HuH-7.5 (cell line): ENCODE measurements around the gene SURF6.
"Not testable (repeated sequence)": the region's sequence is repeated elsewhere in the genome, so short reads cannot be mapped to it uniquely, and the experiment has no call there.

Experiments
- DNase-seq: peaks from one replicate; pipeline ENCODE4 v3.0.0; 2011; ENCODE audit warnings: low spot score

SURF6 gene

DNA sequence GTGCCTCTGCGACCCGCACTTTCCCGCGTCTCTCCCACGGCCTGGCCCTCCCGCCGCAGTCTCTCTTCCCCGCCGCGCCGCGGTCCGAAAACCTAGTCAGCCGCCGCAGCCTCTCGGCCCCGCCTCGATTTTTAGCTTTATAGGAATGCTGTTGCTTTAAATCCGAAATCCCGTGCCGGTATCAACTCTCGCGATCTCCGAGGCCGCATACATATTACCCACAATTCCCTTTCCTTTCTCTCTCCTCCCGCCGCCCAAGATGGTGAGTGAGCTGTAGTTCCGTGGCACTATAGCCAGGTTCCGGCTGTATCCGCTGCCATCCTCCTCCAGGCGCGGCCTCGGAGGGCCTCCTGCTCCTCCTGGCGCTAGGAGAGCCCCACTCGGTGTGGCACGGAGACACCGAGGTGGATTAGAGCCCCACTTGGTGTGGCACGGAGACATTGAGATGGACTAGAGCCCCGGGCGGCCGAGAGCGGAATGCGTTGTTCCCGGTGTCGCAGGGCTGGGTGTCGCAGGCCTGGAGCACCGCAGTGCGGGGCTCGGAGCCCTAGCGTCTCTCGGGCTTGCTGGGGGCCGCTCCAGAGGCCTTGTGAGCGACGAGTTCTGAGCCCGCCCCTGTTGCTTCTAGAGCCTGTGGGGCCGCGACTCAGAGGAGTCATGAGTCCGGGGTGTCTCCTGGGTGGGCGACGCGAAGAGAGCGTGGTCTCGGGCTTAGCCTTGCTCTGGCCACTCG lies 12.2 kb upstream of the SURF6 start, which contains the start of the genes MED22 and RPL7A:
TSS of gene MED22 (minus strand) at position 147 of the 733 bp plus-strand sequence. CDS start 1,469 bp downstream, outside the sequence.
TSS of gene RPL7A (plus strand) at position 234 of the 733 bp plus-strand sequence. CDS start at position 260, 26 bp downstream.
- DNase-seq, result peak; percentile 92

- DNase-seq, result peak; percentile 72
Measured at GRCh38 chr9:133347515-133347984, 11.6 kb upstream of the SURF6 start.

GRCh38 chr9:133346021-133346785 lies 10.2 kb upstream of the SURF6 start:
- no peak for DNase-seq

DNA sequence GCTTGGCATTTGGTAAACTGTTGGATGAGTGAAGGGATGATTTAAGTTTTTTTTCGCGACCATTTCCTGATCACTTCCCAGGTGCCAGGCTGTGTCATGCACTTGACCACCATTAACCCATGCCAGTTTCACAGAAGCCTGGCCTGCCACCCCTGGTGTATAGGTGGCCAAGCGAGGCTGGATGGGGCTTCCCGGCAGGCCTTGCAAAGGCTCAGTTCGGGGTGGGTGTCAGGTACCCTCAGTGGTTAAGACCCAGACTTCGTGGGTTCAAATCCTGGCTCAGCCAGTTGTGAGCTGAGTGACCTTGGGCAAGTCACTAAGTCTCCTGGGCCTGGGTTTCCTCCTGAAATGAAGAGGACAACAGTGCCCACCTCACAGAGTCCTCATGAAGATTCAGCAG lies 9.6 kb upstream of the SURF6 start:
- DNase-seq, result no peak

DNA sequence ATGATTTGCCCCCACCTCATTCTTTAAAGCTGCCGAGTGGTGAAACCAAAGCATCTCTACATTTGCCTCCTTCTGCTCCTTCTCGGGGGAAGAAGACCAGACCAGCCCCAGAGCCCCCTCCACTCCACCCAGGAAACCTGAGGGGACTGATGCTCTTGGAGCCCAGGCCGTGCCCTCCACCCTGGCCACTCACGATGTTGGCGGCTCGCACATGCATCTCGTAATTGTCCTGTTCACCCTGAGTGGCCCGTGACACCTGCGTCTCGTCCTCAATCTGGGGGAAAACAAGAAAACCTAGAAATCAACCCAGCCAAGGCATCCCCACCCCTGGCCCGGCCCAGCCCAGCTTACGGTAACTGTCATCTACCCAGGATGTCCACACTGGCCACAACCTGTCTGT lies 9.0 kb upstream of the SURF6 start:
- DNase-seq, result no peak

DNA sequence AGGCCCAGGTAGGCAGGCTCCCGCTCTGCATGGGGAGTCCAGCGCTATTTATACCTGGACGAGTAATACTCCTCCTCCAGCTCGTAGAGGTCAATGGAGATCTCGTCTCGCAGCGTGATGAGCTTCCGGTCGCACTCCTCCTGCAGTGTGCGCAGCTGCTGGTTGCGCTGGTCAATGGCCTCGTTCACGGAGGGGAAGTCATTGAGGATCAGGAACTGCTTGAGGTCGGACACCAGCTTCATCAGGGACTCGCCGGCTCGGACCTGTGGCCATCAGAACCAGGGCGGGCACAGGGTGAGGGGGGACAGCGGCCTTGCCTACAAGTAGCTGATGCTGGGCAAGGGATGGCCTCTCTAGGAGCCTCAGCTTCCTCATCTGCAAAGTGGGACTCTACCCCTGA lies 8.1 kb upstream of the SURF6 start:
- no peak for DNase-seq

- DNase-seq, result no peak
Measured at GRCh38 chr9:133342570-133342969, 6.6 kb upstream of the SURF6 start.

DNA sequence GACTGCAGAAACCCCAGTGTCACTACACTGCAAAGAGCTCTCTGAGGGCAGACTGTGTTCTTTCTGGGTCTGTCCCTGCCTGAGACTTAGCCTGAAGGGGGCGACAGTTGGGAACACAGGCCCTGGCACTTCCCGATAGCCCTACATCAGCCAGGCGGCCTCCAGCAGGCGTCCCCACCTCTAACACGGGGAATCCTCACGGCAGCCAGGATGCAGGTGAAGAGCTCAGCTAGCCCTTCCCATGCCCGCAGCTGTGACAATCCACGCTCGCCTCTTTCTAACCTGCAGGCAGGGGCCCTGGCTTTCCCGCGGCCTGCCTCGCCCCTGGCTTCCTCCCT lies 6.0 kb upstream of the SURF6 start:
- DNase-seq, result no peak

DNA sequence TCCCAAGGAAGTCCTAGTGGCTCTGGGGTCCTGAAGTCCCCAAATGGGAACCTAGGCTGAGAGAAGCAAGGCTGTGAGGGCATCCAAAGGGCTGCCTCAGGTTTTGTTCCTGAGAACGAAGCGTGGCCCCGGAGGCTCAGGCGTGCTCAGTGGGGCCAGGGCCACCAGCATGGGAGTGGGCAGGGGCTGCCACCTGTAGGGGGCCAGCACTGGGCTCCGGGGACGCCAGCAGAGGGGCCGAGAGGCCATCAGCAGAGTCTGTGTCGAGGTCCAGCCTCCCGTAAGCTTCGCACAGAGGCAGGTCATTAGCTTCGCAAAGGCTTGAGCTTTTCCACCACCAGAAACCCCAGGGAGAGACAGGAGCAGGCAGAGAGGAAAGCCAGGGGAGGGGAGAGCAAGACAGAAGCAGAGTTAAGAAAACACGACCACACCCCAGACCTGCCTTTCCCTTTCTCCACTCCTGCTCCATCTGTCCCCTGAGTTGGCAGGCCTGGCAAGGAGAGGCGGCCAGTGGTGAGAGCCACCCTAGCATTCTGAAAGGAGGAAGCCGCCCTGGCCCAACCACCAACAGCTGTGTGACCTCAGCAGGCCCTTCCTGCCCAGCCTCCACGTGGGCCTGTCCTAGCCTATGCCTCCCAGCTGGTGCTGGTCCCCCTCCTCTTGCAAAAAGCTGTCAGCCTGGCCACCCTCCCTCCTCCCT lies 5.5 kb upstream of the SURF6 start:
- no peak for DNase-seq

DNA sequence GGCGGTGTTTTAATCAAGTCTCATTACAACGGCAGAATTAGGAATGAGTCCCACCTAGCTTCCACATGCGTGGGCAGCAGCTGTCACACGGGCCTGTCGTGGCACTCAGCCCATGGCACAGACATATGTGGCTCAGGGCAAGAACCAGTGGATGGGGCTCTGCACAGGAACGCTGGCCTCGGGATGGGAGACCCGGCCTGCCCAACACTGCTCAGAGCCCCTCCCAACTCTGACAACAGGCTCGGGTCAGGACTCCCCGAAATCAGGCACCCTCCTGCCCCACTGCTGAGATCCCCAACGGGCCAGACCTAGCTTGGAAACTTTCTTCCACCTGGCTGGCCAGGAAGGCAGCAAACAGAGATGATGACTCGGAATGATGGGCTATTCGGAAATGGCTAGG lies 4.9 kb upstream of the SURF6 start:
- no peak for DNase-seq

GRCh38 chr9:133340256-133340655 lies 4.3 kb upstream of the SURF6 start:
- no peak for DNase-seq

- DNase-seq, result no peak
Measured at GRCh38 chr9:133339641-133340040, 3.7 kb upstream of the SURF6 start.

DNA sequence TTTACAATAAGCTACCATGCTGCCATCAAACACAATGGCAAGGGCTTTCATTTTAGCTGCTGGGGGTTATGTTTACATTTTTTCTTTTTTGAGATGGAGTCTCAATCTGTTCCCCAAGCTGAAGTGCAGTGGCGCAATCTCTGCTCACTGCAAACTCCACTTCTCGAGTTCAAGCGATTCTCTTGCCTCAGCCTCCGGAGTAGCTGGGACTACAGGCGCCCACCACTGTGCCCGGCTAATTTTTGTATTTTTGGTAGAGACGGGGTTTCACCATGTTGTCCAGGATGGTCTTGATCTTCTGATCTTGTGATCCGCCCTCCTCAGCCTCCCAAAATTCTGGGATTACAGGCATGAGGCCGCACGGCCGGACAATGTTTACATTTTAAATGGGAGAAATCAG lies 1.1 kb downstream of the SURF6 start:
- not testable (repeated sequence) for DNase-seq

DNA sequence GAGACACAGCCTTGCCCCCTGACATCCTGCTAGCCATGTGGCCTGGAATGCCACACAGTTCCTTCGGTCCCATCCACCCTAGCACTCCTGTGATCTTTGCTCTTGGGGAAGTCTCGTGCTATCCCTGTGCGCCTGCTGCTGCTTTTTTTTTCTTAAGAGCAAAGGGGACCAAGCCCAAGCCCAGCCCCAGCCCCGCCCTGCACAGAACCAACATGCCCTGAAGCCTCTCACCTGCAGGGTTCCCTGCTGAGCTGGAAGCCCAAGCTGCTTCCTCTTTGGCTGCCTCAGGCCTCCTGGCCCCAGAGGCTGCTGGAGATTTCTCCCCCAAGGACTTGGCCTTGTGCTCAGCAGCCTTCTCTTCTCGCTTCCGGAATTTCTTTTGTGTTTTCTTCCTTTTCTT lies 1.8 kb downstream of the SURF6 start:
- DNase-seq, result no peak

DNA sequence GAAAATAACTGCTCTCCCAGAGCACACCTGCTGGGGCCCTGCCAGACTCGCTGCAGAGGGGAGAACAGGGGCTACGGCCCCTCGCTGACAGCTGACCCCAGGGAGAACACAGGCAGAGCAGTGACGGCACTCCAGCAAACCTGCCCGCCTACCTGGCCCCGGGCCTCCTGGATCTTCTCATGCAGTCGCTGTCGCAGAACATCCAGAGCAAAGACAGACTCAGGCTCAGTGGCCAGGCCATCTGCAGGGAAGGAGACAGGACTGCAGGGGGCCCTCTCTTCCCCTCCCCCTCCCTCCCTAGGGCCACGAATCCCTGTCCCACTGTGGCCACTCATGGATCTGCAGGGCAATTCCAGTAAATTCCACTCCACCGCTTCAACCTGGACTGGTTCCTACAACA lies 2.4 kb downstream of the SURF6 start:
- DNase-seq, result no peak

DNA sequence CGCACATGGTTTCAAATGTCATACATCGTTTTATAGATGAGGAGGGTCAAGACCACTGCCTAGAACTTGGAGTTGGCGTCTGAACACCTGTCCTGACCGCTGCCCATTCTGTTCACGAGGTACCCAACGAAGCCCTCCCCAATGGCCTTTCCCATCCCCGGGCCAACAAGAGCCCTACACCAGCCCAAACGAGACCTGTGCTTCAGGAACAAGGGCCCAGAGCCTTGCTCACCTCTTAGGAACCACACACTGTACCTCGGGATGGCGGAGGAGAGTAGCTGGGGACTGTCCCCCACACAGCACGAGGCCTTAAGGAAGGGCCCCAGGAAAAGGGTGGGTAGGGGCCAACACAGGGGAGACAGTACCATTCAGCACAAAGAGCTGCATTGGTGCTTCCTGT lies 3.0 kb downstream of the SURF6 start:
- no peak for DNase-seq

DNA sequence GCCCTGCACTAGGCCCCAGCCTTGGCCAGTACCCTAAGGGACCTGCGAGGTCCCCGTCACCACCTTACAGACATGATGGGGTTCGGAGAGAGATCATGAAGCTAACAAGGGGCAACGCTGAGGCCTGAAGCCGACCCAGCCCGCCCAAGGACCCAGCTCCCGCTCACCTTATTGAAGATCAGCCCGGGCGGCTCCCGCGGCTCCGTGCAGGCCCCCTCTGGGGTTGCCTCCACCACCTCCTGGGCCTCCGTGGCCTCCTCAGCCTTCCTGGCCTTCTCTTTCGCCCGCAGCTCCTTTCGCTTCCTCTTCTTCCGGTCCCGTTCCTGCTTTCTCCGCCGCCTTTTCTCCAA lies 3.6 kb downstream of the SURF6 start:
- no peak for DNase-seq

DNA sequence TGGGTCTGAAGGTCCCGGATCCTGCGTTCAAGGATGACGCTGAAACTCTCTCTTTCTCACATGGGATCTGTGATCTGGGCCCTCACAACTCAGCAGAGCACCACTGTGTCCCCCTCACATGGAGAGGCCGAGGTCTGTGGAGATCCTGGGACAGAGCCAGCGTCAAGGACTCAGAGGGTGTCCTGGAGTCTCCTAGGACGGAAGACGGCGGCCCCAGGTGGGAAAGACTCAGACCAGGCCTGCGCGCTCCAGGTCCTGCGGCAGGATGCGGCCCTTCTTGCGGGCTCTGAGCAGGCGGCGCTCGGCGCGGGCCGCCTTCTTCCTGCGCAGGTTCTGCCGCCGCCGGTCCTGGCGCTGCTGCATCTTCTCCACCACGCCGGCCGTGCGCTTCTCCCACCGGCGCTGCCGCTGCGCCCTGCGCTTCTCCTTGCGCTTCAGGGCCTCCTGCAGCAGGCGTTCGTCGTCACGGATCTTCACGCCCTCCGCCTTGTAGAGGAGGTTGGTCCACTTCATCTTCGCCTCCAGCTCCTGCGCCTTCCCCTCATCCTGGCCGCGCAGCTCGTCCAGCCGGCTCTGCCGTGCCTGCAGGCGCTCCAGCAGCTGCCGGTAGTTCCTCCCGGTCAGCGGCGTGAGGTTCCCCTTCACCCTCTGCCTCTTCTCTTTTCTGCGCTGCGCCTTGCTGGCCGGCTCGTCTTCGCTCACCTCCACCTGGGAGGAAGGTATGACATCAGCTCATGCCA lies 4.2 kb downstream of the SURF6 start:
- no peak for DNase-seq

GRCh38 chr9:133331221-133331620 lies 4.8 kb downstream of the SURF6 start:
- no peak for DNase-seq

GRCh38 chr9:133329306-133330156 lies 6.5 kb downstream of the SURF6 start:
- DNase-seq, result not testable (repeated sequence)

DNA sequence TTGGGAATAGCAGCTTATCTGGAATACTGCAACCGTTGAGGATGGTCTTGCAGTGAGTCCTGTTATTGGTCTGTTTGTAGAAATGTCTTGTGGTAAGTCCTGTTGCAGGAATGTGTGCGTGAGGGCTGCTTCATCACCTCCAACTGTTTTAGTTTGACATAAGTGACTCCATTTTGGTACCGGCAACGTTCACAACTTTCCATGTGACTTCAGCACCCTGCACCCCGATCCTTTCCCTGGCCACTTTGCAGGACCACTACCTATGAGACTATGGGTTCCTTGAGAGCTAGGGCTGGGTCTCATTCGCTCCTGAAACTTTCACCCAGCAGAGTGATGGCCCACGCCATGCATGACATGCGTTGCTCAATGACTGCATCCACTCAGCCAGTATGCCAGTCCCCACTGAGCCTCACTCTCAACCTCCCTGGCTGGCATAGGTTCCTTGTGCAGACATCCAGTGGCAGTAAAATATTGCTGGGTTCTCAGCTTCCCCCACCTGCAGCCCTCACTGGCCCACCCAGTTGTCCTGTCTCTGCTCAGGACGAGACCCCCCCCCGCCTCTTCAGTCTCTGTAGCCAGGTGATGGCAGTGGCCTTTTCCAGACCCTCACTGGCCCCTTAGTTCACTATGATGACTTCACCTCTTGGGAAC lies 8.0 kb downstream of the SURF6 start:
- DNase-seq, result no peak
